ENCODE data around the gene SCNN1B.
"Not testable (repeated sequence)": the region's sequence is repeated elsewhere in the genome, so short reads cannot be mapped to it uniquely, and the experiment has no call there.

The SCNN1B gene

GRCh38 chr16:23294260-23294659 is 7.8 kb upstream of the SCNN1B start:
- no peak for DNase-seq (ENCODE audit: low read depth in 1 of 2, low spot score in 1 of 2)
- no peaks in the 10 kb centered on the region for H3K27me3 ChIP-seq (ENCODE audit: insufficient read depth, poor library complexity, severe bottlenecking)
- no peak overlapping the region for H3K4me3 ChIP-seq (replicated peaks; ENCODE audit: insufficient read depth, low read length)
- no peak overlapping the region for H3K27ac ChIP-seq (replicated peaks)
- TF ChIP-seq REST (IDR thresholded peaks at IDR 0.05; ENCODE audit: insufficient replicate concordance, low read depth) (no peak), POLR2AphosphoS5 (IDR thresholded peaks at IDR 0.05; ENCODE audit: low read depth) (no peak), CTCF (IDR thresholded peaks at IDR 0.05; ENCODE audit: insufficient read depth, low read length) (no peak), GABPA (IDR thresholded peaks at IDR 0.05; ENCODE audit: low read depth) (no peak), SPI1 (IDR thresholded peaks at IDR 0.05; ENCODE audit: borderline replicate concordance, low read depth) (no peak)

- DNase-seq (ENCODE audit: low read depth in 1 of 2, low spot score in 1 of 2): peak in 1 of 2 experiments; percentile 22
- no peak overlapping the region for H3K27ac ChIP-seq (replicated peaks)
- TF ChIP-seq SPI1 (IDR thresholded peaks at IDR 0.05; ENCODE audit: borderline replicate concordance, low read depth): no peak
- no peak for TF ChIP-seq REST (IDR thresholded peaks at IDR 0.05; ENCODE audit: insufficient replicate concordance, low read depth)
- TF ChIP-seq GABPA (IDR thresholded peaks at IDR 0.05; ENCODE audit: low read depth): no peak
- TF ChIP-seq CTCF (IDR thresholded peaks at IDR 0.05; ENCODE audit: insufficient read depth, low read length): peak; percentile 3
- TF ChIP-seq POLR2AphosphoS5 (IDR thresholded peaks at IDR 0.05; ENCODE audit: low read depth): no peak
- no peak overlapping the region for H3K4me3 ChIP-seq (replicated peaks; ENCODE audit: insufficient read depth, low read length)
- H3K27me3 ChIP-seq (ENCODE audit: insufficient read depth, poor library complexity, severe bottlenecking): peaks cover 4% of the 10 kb centered on the region
Measured at GRCh38 chr16:23296994-23297393, 5.1 kb upstream of the SCNN1B start.

- Histone ChIP-seq H3K27me3 (ENCODE audit: insufficient read depth, poor library complexity, severe bottlenecking) (peaks cover 15% of the 10 kb centered on the region), H3K4me3 (replicated peaks; ENCODE audit: insufficient read depth, low read length) (no peak overlapping the region), H3K27ac (replicated peaks) (no peak overlapping the region)
- TF ChIP-seq REST (IDR thresholded peaks at IDR 0.05; ENCODE audit: insufficient replicate concordance, low read depth) (no peak), SPI1 (IDR thresholded peaks at IDR 0.05; ENCODE audit: borderline replicate concordance, low read depth) (no peak), CTCF (IDR thresholded peaks at IDR 0.05; ENCODE audit: insufficient read depth, low read length) (no peak), POLR2AphosphoS5 (IDR thresholded peaks at IDR 0.05; ENCODE audit: low read depth) (no peak), GABPA (IDR thresholded peaks at IDR 0.05; ENCODE audit: low read depth) (no peak)
- no peak for DNase-seq (ENCODE audit: low read depth in 1 of 2, low spot score in 1 of 2)
Measured at GRCh38 chr16:23298290-23298915, 3.7 kb upstream of the SCNN1B start.

- not testable (repeated sequence) for H3K27ac ChIP-seq (replicated peaks); DNase-seq (ENCODE audit: low read depth in 1 of 2, low spot score in 1 of 2); H3K4me3 ChIP-seq (replicated peaks; ENCODE audit: insufficient read depth, low read length)
- peaks cover 15% of the 10 kb centered on the region for H3K27me3 ChIP-seq (ENCODE audit: insufficient read depth, poor library complexity, severe bottlenecking)
Measured at GRCh38 chr16:23299815-23300214, 2.3 kb upstream of the SCNN1B start.
